ENCODE measurements around the gene NCKAP5.

- TF ChIP-seq POLR2A (IDR thresholded peaks at IDR 0.05): no peak
- no peak for TF ChIP-seq CTCF (IDR thresholded peaks at IDR 0.05)
- no peak for TF ChIP-seq EP300 (IDR thresholded peaks at IDR 0.05)
These were observed 43.2 kb downstream of the NCKAP5 start for GRCh38 chr2:133525090-133525489.

Measured in ovary (tissue), 3 donors.